ENCODE data around the gene SLC9A8.

- TF ChIP-seq CTCF (IDR thresholded peaks at IDR 0.05; ENCODE audit: extremely low read depth in 1 of 2, insufficient read depth in 1 of 2, low read depth in 1 of 2, low read length in 2 of 2) (no peak), MAX (IDR thresholded peaks at IDR 0.05; ENCODE audit: insufficient read depth, insufficient read length) (no peak), POLR2AphosphoS5 (IDR thresholded peaks at IDR 0.05; ENCODE audit: insufficient read depth, low read depth, low read length) (no peak), EZH2 (IDR thresholded peaks at IDR 0.05; ENCODE audit: borderline replicate concordance, low read depth, low read length, severe bottlenecking) (no peak), POLR2A (IDR thresholded peaks at IDR 0.05; ENCODE audit: low read depth, low read length) (no peak), JUN (IDR thresholded peaks at IDR 0.05; ENCODE audit: borderline replicate concordance, insufficient read depth, insufficient read length, low read depth) (no peak), FOS (IDR thresholded peaks at IDR 0.05; ENCODE audit: borderline replicate concordance, insufficient read depth, low read length) (no peak), MYC (IDR thresholded peaks at IDR 0.05; ENCODE audit: low read depth, low read length) (no peak)
Observed at GRCh38 chr20:49833483-49833882, 20.9 kb downstream of the SLC9A8 start.

All from endothelial cell of umbilical vein (primary cell).